ENCODE measurements around the gene PEX11A. TPM values are rescaled to one million over a fixed set of nuclear protein-coding genes. Genes with fewer than 3 reads are reported as not detected.

The PEX11A gene
- total RNA-seq, 1 experiment from 2014 or later, result 3.0 TPM

DNA sequence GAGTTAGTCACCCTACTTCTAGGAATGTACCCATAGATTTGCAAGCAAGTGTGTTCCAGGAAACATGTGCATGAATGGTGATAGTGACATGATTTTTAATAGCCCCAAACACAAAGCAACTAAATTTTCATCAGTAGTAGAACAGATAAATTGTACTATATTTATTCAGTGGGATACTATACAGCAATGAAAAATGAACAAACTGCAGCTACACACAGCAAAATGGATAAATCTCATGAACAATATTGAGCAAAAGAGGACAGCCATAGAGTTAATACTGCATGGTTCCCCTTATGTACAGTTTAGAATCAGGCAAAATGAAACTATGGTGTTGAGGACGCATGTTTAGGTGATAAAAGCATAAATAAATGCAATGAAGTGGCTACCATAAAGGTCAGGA, 34.5 kb upstream of the PEX11A start:
- ATAC-seq, result no peak
- DNase-seq (ENCODE audit: low spot score), result no peak
- Mint-ChIP-seq H3K4me3 (no peak overlapping the region), H3K27me3 (ENCODE audit: low read depth) (peaks cover 4% of the 10 kb centered on the region; the same call in 1 of the 2 replicates), H3K4me1 (no peaks in the 10 kb centered on the region), H3K27ac (no peak overlapping the region), H3K9me3 (peaks cover 18% of the 10 kb centered on the region), H3K36me3 (no peaks in the 10 kb centered on the region)
- TF ChIP-seq CTCF (IDR thresholded peaks at IDR 0.05) (no peak), ZSCAN18 (CRISPR knock-in tag; IDR thresholded peaks at IDR 0.05) (no peak), IRF2 (CRISPR knock-in tag; IDR thresholded peaks at IDR 0.05; ENCODE audit: borderline replicate concordance, low read depth) (no peak), STAT6 (CRISPR knock-in tag; conservative IDR thresholded peaks at IDR 0.05; ENCODE audit: low read depth) (no peak), HMGA2 (CRISPR knock-in tag; IDR thresholded peaks at IDR 0.05) (no peak), ZNF396 (CRISPR knock-in tag; IDR thresholded peaks at IDR 0.05; ENCODE audit: borderline replicate concordance) (no peak), E2F4 (CRISPR knock-in tag; IDR thresholded peaks at IDR 0.05; ENCODE audit: borderline replicate concordance, low read depth) (no peak)
- ChIA-PET POLR2A (no interaction called here), CTCF (no interaction called here)

GRCh38 chr15:89724621-89725020, 34.1 kb upstream of the PEX11A start:
- Mint-ChIP-seq H3K4me1 (no peaks in the 10 kb centered on the region), H3K27me3 (ENCODE audit: low read depth) (peaks cover 4% of the 10 kb centered on the region; the same call in 1 of the 2 replicates), H3K27ac (no peak overlapping the region), H3K9me3 (peaks cover 18% of the 10 kb centered on the region), H3K4me3 (no peak overlapping the region), H3K36me3 (no peaks in the 10 kb centered on the region)
- POLR2A ChIA-PET, result no interaction called here
- DNase-seq (ENCODE audit: low spot score) (no peak), ATAC-seq (no peak)
- CTCF ChIA-PET, result no interaction called here
- TF ChIP-seq TCF7 (CRISPR knock-in tag; IDR thresholded peaks at IDR 0.05; ENCODE audit: low read depth) (no peak), GTF2I (CRISPR knock-in tag; conservative IDR thresholded peaks at IDR 0.05) (no peak), FOXK1 (CRISPR knock-in tag; IDR thresholded peaks at IDR 0.05) (no peak), CREM (CRISPR knock-in tag; IDR thresholded peaks at IDR 0.05) (no peak), E2F4 (CRISPR knock-in tag; IDR thresholded peaks at IDR 0.05; ENCODE audit: borderline replicate concordance, low read depth) (no peak), CREB1 (CRISPR knock-in tag; IDR thresholded peaks at IDR 0.05) (no peak), IRF2 (CRISPR knock-in tag; IDR thresholded peaks at IDR 0.05; ENCODE audit: borderline replicate concordance, low read depth) (no peak)

DNA sequence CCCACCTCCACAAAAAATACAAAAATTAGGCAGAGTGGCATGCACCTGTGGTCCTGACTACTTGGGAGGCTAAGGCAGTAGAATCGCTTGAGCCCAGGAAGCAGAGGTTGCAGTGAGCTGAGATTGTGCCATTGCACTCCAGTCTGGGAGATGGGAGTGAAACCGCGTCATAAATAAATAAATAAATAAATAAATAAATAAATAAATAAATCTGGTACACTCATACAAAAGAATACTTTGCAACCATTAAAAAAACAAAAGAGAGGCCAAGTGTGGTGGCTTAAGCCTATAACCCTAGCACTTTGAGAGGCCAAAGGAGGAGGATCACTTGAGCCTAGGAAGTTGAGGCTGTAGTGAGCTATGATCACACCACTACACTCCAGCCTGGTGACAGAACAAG, 32.5 kb upstream of the PEX11A start:
- no peaks in the 10 kb centered on the region for H3K36me3 Mint-ChIP-seq
- H3K27ac Mint-ChIP-seq, result no peak overlapping the region
- CTCF ChIA-PET, result interaction anchor here (0.8 to 1.6 kb wide), 4 partner anchors 10 to 152 kb away, joined by 3 to 5 read pairs (median 5); no protein-coding TSS in a partner anchor
- TF ChIP-seq, protein P1, sequence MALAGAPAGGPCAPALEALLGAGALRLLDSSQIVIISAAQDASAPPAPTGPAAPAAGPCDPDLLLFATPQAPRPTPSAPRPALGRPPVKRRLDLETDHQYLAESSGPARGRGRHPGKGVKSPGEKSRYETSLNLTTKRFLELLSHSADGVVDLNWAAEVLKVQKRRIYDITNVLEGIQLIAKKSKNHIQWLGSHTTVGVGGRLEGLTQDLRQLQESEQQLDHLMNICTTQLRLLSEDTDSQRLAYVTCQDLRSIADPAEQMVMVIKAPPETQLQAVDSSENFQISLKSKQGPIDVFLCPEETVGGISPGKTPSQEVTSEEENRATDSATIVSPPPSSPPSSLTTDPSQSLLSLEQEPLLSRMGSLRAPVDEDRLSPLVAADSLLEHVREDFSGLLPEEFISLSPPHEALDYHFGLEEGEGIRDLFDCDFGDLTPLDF (CRISPR knock-in tag; IDR thresholded peaks at IDR 0.05), result no peak
- no peak for TF ChIP-seq NFYB (CRISPR knock-in tag; conservative IDR thresholded peaks at IDR 0.05; ENCODE audit: low read depth)
- TF ChIP-seq ERG (CRISPR knock-in tag; IDR thresholded peaks at IDR 0.05), result no peak
- no peak for TF ChIP-seq NR1H2 (CRISPR knock-in tag; IDR thresholded peaks at IDR 0.05)
- TF ChIP-seq, protein P2, sequence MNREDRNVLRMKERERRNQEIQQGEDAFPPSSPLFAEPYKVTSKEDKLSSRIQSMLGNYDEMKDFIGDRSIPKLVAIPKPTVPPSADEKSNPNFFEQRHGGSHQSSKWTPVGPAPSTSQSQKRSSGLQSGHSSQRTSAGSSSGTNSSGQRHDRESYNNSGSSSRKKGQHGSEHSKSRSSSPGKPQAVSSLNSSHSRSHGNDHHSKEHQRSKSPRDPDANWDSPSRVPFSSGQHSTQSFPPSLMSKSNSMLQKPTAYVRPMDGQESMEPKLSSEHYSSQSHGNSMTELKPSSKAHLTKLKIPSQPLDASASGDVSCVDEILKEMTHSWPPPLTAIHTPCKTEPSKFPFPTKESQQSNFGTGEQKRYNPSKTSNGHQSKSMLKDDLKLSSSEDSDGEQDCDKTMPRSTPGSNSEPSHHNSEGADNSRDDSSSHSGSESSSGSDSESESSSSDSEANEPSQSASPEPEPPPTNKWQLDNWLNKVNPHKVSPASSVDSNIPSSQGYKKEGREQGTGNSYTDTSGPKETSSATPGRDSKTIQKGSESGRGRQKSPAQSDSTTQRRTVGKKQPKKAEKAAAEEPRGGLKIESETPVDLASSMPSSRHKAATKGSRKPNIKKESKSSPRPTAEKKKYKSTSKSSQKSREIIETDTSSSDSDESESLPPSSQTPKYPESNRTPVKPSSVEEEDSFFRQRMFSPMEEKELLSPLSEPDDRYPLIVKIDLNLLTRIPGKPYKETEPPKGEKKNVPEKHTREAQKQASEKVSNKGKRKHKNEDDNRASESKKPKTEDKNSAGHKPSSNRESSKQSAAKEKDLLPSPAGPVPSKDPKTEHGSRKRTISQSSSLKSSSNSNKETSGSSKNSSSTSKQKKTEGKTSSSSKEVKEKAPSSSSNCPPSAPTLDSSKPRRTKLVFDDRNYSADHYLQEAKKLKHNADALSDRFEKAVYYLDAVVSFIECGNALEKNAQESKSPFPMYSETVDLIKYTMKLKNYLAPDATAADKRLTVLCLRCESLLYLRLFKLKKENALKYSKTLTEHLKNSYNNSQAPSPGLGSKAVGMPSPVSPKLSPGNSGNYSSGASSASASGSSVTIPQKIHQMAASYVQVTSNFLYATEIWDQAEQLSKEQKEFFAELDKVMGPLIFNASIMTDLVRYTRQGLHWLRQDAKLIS (CRISPR knock-in tag; IDR thresholded peaks at IDR 0.05; ENCODE audit: borderline replicate concordance), result no peak

More for the DNA sequence above, 32.5 kb upstream of the PEX11A start:
- H3K27me3 Mint-ChIP-seq (ENCODE audit: low read depth), result peaks cover 4% of the 10 kb centered on the region; the same call in 1 of the 2 replicates
- no peak overlapping the region for H3K4me3 Mint-ChIP-seq
- no peak for ATAC-seq
- DNase-seq (ENCODE audit: low spot score), result no peak
- POLR2A ChIA-PET, result no interaction called here
- peaks cover 18% of the 10 kb centered on the region for H3K9me3 Mint-ChIP-seq
- H3K4me1 Mint-ChIP-seq, result no peaks in the 10 kb centered on the region
